Measurements from ENCODE around the gene TRMU.

TRMU gene

DNA sequence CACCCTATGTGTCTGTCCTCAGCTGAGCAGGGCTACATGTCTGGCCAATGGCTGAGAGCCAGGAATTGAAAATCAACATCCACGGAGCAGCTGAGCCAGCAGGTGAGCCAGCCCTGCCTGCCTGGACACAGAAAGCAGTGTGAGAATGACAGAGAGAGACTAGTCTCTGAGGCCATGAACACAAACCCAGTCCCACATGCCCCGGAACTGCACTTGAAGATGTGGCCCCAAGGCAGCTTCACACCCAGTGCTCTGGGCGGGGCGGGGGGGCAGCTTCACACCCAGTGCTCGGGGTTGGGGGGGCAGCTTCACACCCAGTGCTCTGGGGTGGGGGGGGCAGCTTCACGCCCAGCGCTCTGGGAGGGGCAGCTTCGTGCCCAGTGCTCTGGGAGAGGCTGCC lies 37.6 kb downstream of the TRMU start:
- DNase-seq: no peak

DNA sequence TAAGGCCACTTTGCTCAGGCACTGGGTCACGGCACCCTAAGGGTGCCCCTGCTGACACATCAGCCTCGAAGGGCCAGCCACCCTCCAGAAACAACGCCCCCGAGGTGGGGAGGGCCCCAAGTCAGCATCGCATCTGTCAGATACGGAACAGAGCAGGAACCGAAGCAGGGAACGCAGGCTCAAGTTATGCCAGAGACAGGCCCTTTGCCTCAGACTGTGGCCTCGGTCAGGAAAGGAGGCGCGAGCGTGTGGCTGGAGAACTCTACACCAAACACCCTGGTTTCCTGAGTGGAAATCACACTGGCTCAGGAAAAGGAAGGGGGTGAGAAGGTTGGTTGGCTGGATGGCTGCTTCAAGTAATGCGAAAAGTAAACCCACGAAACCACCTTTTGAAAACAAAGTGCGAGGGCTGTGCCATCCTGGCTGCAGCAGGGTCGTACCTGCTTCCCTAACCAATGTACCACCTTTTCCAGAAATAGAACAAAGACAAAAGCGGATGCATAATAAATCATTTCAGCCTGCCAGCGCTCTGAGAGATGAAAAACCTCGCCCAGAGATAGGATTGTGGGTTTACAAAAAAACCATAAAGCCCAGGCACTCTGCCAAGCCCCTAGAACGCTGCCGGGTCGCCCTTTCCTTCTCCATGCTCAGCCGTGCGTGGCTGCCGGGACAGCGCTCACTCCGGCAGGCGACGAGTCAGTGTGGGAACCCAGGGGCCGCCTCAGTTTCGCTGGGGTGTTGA lies 38.6 kb downstream of the TRMU start:
- no peak for DNase-seq

DNA sequence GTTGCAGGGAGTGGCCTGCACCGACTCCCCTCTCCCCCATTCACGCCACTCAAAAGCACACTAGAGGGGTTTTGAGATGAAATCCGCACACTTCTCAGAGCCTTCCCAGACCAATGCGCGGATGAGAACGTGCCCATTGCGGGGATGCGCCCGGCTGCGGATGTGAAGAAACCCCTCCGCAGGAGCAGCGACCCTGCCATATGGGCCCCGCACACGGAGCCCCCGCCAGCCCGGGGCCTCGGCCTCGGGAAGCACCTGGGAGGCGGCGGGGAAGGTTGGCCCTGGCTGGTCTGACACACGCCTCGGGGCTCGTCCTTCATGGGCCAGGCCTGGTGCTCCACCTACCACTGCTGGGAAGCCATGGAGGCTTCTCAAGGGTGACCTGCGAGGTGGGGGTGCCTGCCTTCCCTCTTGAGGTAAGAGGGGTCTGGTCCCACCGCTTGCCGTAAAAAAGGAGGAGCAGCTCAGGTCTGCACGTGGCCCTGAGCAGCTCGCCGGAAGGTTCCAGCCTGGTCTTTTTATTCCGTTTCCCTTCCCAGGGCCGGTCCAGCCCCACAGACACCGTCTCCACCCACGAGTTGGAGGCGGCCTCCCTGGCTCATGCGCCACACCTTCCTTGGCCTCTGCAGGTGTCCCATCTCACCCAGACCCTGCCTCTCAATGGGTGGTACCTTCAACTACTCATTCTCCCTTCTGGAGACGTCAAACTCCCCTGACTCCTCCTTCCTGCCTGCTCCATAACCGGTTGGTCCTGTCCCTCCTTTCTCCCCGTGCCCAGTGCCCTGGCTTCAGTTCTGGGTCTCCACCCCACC lies 39.4 kb downstream of the TRMU start:
- no peak for DNase-seq

DNA sequence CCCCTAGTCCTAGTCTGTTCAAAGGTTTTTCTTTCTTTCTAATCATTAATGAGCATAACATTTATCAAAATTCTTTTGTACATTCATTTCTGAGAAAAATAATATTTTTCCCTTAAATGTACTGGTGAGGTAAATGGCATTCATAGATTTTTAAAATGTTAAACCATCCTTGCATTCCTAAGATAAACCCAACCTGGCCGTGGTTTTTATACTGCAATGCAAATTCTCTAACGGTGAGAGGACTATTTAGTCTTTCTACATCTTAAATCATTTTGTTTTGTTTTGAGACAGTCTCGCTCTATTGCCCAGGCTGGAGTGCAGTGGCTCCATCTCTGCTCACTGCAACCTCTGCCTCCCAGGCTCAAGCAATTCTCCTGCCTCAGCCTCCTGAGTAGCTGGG lies 40.6 kb downstream of the TRMU start:
- DNase-seq: no peak

DNA sequence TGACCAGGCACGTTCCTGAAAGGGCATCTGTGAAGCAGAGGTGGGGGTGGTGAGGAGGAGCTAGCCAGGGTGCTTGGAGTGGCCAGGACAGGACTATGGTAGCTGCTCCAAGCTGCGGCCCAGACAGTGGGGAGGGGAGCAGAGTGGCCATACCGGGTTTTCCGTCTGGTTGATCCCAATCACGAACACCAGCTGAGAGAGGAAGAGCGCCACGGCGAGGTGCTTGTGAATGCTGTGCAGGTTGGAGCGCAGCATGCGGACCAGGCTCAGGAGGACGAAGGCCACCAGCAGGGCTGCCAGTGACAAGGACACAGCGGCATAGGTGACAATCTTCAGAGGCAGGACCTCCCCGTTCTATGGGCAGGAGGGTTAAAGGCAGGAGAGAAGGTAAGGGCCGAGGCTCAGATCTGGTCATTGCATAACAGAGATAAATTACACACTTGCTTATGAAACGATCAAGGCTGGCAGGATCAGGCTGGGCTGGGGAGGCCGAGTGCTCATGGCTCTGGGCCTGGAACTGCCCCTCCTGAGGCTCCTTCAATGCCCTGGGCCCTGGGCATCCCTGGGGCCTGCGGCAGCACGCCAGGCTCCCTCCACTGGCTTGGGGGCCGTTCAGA lies 41.5 kb downstream of the TRMU start:
- no peak for DNase-seq

DNA sequence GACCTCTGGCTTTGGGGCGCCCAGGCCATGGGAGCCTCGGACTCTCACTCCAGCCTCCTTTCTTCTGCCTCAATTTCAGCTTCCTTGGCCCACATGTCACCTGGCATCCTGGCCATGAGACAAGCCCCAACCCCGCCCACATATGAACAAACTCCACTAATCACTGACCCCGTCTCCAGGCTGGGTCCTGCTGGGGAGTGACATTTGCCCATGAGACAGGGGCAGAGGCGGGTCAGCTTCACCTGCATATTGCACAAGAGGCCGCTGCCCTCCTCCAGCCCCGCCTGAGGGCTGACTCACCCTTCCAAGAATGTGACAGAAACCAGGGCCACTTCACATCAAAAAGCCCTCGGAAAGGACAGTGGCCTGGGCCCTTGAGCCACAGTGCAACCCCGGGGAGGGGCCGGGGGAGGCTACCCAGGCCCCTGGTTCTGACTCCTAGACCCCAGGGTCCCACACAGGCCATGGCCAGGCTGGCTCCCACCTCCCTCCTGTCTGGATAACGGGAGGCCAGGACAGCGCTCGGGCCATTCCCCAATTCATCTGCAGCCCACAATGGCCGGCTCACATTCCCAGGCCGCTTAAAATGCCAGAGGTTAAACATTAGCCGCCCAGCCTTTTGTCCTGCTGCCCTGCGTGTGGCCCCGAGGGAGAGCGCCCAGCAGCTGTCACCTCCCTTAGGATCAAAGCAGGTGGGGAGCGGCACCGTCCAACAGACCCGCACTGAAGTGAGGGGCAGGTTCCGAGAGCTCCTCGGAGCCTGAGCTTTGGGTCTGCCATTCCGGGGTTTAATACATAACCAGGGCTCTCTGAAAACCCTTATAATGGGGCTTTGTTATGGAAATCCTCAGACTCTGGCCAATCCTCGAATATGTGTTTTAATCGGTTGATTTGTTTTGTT lies 42.3 kb downstream of the TRMU start:
- DNase-seq: no peak

DNA sequence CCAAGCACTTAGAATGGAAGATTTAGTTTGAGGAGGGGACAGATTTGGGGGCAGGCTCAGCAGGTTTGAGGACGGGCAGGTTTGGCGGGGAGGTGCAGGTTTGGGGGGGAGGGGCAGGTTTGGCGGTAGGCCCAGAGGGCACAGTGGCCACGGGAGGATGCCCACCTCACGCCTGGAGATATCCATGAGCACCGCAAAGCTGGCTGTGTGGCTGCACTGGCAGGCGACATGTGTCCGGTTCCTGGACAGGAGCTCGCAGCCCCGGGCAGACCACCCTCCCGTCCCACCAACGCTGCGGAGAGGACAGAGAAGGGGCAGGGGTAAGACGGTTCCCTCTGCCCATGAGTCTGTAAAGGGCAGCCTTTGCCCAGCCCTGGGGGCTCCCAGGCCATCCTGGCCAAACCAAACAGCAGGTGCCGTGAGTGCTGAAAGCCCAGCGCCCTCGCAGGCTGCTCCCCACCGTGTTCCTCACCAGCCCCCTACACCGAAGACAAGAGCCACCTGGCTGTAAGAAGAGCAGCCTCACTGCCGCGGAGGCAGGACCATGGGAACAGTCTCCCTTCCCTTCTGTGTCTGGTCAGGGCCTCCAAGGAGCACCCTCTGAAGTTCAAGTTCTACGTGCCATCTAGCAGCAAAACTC lies 43.0 kb downstream of the TRMU start:
- DNase-seq: no peak

DNA sequence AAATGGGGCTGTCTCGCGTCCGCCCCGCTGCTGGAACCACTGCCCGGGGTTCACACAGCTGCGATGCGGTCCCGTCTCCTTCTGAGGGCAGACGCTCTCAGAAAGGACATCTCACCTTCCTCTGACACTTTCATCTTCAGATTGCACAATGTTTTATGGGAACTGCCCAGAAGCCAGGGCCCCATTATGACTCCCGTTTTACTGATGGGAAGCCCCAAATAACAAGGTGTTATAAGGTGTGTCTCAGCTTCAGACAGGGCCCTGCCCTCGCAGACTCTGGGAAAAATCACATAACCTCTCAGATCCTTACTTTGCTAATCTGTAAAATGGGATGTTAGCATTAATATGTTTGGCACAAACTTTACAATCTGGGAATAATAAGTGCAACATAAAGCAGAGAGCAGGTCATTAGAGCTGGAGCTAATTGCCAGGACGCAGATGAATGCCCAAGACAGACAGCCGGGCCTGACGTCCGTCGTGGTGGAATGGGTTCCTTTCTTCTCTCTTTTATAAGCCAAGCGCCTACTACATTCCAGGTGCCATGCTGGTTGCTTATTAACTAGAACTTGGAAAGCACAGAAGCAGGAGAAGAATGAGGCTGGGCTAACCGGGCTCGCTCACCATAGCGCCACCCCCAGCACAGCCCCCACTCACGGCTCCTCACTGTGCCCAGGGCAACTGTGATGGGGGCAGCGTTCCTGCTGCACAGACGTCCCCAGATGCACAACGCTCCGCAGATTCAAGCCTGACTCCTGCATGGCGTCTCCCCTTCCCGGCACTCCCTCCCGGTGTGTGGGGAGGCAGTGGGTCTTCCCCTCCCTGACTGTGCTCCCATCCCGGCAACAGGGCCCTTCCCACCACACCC lies 43.8 kb downstream of the TRMU start:
- DNase-seq: no peak

DNA sequence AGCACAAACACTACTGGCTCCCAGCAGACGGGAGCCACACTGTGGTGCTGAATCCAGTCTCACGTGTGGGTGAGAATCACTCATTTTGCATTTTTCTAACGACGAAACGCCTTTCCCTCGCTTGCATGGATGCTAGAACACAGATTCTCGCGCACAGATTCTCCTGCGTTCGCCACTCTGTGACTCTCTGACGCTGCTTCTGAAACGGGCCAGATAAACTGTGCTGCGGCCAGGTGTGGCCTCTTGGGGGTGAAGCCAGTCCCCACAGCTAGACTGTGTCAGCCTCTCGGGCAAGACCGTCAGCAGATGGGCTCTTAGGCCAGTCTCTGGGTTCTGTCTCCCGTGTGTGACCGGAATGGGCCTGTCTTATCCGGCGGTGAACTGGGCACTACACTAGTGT lies 44.6 kb downstream of the TRMU start:
- no peak for DNase-seq

DNA sequence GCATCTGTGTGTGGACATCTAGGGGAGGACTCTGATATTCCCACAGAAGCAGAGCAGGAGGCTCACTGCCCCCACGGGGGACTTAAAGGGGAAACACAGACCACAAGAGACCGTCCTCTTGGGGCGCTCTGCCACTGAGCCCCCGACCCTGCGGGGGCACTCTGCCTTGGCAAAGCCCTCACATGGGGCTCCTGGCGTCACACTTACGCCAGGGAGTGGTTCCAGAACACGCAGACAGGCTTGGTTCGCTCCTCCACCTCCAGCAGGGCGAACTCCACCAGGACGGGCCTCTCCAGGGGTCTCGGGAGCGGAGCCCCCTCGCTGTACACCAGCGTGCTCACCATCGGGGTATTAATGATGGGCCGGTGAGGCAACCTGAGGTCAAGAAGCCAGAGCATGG lies 45.1 kb downstream of the TRMU start:
- no peak for DNase-seq

DNA sequence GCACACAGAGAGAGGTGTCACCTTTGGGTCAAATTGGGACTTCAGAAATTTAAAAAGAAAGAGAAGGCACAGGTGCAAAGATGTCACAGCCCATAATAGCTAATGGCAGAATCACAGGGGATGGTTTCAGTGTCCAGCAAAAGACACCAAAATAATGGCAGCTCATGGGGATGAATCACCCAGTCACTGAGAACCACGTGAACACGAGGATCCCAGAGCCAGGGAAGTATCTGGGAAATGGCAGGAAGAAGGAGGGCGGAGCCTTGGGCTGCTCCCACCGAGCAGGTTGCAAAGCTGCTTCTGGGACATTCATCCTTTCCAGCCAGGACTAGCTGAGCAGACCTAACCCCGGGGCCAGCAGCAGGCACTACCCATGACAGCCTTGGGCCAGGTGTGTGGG lies 45.6 kb downstream of the TRMU start:
- DNase-seq: no peak

DNA sequence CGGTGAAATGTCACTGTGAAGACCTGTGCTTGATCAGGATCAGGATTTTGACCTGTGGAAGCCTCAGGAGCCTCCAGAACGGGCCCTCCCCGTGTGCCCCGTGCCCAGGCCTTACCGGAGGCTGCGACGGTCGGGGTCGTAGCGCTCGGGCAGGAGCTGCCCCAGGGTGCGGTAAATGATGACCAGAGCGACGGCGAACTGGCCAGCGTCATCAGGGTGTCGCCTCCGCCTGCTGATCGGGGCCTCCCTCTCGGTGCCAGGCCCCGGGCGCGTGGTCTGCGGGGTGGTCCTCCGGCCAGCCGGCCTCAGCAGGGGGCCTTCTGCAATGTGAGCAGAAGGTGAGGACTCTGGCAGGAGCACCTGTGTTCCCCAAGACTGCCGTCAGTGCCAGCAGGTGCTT lies 46.2 kb downstream of the TRMU start:
- DNase-seq: no peak

DNA sequence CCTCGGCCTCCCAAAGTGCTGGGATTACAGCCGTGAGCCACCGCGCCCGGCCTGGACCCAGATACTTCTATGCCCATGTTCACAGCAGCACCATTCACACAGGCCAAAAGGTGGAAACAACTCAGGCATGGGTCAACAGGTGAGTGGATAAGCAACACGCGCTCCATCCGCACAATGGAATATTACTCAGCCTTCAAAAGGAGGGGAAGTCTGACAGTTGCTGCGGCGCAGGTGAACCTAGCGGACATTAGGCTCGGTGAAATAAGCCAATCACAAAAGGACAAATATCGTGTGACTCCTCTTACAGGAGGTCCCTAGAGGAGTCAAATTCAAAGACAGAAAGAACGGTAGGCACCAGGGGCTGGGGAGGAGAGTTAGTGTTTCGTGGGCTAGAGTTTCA lies 47.0 kb downstream of the TRMU start:
- DNase-seq: no peak

DNA sequence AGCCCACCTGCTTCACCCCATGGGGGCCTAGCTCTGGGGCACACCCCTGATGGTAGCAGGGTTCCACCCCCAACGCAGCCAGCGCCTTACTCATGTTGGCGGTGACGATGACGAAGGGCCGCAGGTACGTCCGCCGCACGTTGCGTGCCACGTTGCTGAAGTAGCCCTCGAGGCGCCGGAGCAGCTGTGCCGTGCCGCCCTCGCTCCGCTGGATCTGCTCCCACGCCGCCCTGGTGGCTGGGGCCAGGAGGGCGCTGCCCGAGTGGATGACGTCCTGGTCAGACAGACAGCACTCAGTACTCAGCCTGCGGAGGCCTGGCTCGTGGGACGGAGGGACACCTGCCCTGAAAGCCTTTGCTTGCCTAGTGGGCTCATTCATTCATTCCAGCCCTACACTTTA lies 50.8 kb downstream of the TRMU start:
- DNase-seq: no peak

DNA sequence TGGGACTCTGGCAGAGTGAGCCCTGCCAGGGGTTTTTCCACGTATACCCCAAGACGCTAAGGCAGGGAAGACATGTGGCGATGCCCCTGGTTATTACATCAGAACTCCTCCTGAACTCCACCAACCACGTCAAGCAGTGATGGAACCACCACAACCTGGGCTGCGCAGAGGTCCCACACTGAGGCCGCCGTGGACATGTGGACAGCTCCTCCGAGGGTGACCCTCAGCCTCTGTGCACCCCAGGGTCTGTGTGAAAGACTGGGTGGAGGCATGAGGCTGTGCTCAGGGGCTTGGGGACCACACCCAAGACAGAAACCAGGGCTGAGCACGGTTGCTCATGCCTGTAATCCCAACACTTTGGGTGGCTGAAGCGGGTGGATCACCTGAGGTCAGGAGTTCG lies 52.2 kb downstream of the TRMU start:
- DNase-seq: no peak

DNA sequence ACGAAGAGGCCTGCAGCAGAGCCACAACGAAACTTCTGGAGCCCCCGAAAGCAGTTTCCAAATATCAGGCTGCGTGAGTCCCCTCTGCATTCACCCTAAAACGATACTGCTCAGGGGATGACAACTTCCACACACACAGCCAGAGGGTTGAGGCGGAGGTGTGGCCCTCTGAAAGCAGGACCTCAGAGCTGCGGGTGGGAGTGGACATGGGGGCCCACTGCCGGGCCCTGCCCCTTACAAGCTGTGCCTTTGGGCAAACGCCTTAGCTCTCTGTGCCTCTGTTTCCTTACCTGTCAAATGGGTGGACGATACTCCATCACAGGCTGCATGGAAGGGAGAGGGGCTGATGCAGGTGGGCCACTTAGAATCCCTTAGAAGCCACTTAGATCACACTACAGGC lies 53.1 kb downstream of the TRMU start:
- no peak for DNase-seq

DNA sequence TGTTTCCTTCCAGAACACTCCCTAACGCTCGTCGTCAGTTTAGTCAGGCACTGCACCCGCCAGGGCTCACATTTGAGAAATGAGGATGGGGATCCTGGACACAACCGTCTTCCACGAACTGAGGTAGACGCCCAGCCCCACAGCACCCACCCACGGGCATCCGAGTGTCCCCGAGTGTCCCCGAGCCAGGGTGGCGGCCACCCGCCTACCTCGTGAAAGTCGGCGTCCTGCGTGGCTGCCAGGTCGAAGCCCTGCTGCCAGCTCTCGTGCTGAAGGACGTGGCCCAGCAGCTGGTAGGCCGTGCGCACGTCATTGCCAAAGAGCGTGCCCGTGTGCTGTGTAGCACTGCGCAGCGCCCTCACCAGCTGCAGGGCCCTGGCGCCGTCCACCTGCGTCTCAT lies 53.6 kb downstream of the TRMU start:
- no peak for DNase-seq

DNA sequence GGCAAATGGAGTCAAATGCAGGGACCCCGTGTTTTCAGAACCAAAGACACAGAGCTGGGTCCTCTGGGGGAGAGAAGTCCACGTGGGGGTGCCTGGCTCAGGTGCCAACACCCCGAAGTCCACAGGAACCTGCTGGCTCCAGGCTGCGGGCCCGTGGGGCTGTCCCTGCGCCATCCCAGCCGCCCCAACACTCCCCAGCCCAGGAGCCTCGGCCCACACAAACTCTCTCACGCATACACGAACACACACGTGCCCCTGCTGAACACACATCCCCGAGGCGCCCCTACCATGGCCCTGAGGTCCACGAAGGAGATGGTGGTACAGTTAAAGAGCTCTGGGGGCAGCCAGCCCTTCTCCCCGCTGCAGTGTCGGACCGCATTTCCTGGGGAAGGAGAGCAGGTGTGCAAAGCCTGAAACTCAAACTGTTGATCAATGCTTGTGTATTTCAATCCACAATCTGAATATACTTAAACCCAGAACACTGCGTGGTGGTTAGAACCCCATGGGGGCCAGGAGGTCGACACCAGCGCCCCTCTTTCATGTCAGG lies 54.7 kb downstream of the TRMU start:
- no peak for DNase-seq

DNA sequence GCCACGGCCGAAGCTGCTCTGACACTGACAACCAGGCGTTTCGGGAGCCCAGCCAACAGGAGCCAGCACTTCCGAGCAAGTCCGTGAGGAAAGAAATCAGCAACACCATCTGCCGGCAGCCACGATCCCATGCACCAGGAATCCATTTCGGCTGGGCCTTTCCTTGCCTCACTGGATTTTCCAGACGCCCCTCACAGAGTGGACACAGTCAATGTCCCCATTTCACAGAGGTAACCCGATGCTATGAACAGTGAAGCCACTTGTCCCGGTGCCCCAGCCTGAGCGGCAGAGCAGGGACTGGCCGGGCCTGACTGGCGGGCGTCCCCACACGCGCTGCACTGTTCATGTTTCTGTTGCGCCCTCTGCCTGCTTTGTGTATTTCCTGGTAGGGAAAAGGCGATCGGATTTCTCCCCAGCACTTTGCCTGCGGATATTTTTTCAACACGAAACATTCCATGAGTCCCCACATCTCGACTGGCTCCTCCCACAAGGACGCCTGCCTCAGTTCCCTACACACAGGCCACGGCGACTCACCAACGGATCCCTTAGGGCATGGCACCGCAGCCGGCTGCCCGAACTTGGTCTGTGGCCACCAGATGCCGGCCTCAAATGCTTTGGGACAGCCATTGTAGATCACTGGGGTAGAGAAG lies 55.3 kb downstream of the TRMU start:
- DNase-seq: no peak

DNA sequence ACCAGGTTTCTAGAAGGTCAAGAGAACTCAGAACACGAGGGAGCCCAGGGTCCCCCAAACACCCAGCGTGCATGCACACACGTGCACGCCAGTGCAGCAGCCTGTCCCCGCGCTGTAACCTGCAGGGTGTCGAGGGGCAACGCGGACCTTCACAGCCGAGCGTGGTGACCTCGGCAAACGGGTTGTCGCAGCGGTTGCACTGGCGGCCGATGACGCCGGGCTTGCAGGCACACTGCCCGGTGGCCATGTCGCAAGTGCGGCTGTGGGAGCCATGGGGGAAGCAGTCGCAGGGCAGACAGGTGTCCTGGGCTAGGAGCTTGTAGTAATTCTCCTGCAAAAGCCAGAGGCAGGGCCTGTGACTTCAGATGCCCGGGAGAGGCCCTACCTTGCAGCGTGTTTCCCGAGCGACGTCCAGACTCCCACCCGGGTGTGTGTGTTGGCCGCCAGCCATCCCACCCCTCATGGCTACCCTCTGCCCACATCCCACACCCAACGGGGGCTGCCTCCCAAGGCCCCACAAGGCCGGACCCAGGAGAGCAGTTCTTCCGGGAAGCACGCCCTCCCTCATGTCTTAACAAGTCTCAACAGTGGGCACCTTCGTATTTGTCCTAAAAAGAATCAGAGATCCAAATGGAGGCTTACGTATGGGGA lies 56.1 kb downstream of the TRMU start:
- DNase-seq: no peak

Measured in activated CD4-positive, alpha-beta T cell treated with anti-CD3 and anti-CD28 coated beads for 4 hours (primary cell).